K562 (cell line): ENCODE measurements around the gene RARA. TPM values are rescaled to one million over a fixed set of nuclear protein-coding genes. Genes with fewer than 3 reads are reported as not detected.

Experiments
- ATAC-seq: fragments of 200-7000 bp; cut with Tn5 transposase; 3 replicates; pipeline ENCODE4 v1.9.1; 2020; ENCODE audit warnings: moderate library complexity
- BruUV-seq: library from RNA; stranded (reverse); fragments of 400-500 nt; replicated peaks from 2 replicates; lab custom pipeline; 2021; lab: Mats Ljungman, UMichigan
- CTCF ChIA-PET: fragments of 300-600 bp; formaldehyde crosslinking; extraction: SDS; loops from one replicate; lab custom pipeline; 2021; ENCODE audit warnings: low intra/inter-chr PET ratio; lab: Yijun Ruan, JAX
- POLR2A ChIA-PET: fragments of 300-600, 350-650 bp; sonication (Branson Sonifier 250); formaldehyde crosslinking; extraction: SDS; loops from one replicate; lab custom pipeline; 2021; ENCODE audit warnings: antibody characterized with exemption, inconsistent platforms; lab: Yijun Ruan, JAX
- DNase-seq, 4 experiments: peaks; one replicate each; pipeline versions ENCODE4 v3.0.0 to v3.0.0-alpha.2; 2011 to 2018; ENCODE audit warnings: low spot score in 3 of 4, mixed read lengths in 3 of 4; ENCODE audit errors: extremely low read depth in 1 of 4
- FAIRE-seq: peaks from 2 replicates; lab custom pipeline; 2011; peaks lifted over from hg19 to GRCh38; lab: Jason Lieb, UNC
- H2AFZ ChIP-seq: 2 replicates; pipeline ENCODE4 v1.6.0; 2011; ENCODE audit warnings: low read depth, low read length, control low read depth, inconsistent platforms
- H3K27ac ChIP-seq: fragments of 200-600 bp; 3 replicates; pipeline ENCODE4 v1.8.0; 2011; ENCODE audit warnings: low read depth, mild to moderate bottlenecking, control low read depth, inconsistent platforms, low read length, moderate library complexity, mixed read lengths; ENCODE audit errors: extremely low read depth
- H3K27me3 ChIP-seq, 2 experiments: fragments of 300-600 bp in 1 of 2; 2 replicates in 1 of 2; 3 replicates in 1 of 2; pipeline versions ENCODE4 v1.6.0 to v1.8.0; 2011; ENCODE audit warnings: inconsistent platforms in 2 of 2, low read length in 2 of 2, mild to moderate bottlenecking in 1 of 2, mixed read lengths in 1 of 2, moderate library complexity in 1 of 2; ENCODE audit not compliant: control insufficient read depth in 2 of 2, insufficient read depth in 2 of 2
- H3K36me3 ChIP-seq: fragments of 300-600 bp; 3 replicates; pipeline ENCODE4 v1.8.0; 2011; ENCODE audit warnings: mild to moderate bottlenecking, low read length, inconsistent platforms; ENCODE audit not compliant: control insufficient read depth, insufficient read depth
- H3K4me1 ChIP-seq, 2 experiments: fragments of 200-600 bp in 1 of 2; replicated peaks in 1 of 2; 2 replicates in 1 of 2; 3 replicates in 1 of 2; pipeline versions ENCODE4 v1.5.1 to v1.8.0; 2011; ENCODE audit warnings: inconsistent platforms in 2 of 2, low read length in 2 of 2, mild to moderate bottlenecking in 1 of 2, mixed read lengths in 1 of 2, moderate library complexity in 1 of 2; ENCODE audit not compliant: control insufficient read depth in 2 of 2, insufficient read depth in 2 of 2
- H3K4me2 ChIP-seq: 2 replicates; pipeline ENCODE4 v1.6.1; 2011; ENCODE audit warnings: low read length, control low read depth, inconsistent platforms, mixed read lengths; ENCODE audit not compliant: insufficient read depth
- H3K4me3 ChIP-seq: fragments of 200-600 bp; sonication (generic), shearing (Covaris generic); 2 replicates; pipeline ENCODE4 v1.5.1; 2016; ENCODE audit warnings: control low read depth, inconsistent platforms
- H3K79me2 ChIP-seq: fragments of 200-600 bp; 3 replicates; pipeline ENCODE4 v1.8.0; 2011; ENCODE audit warnings: low read length, inconsistent platforms; ENCODE audit not compliant: control insufficient read depth, insufficient read depth
- H3K9ac ChIP-seq, 2 experiments: 2 replicates each; pipeline versions ENCODE4 v1.6.0 to v1.6.1; 2011; ENCODE audit warnings: low read depth in 2 of 2, low read length in 2 of 2, control low read depth in 1 of 2, inconsistent platforms in 1 of 2, mild to moderate bottlenecking in 1 of 2, mixed read lengths in 1 of 2; ENCODE audit not compliant: insufficient read depth in 1 of 2
- H3K9me1 ChIP-seq: one replicate; pipeline ENCODE4 v1.6.0; 2011; ENCODE audit warnings: inconsistent platforms, mild to moderate bottlenecking, low read length, moderate library complexity; ENCODE audit not compliant: control insufficient read depth, insufficient read depth
- H3K9me3 ChIP-seq: replicated peaks from 2 replicates; pipeline ENCODE4 v1.5.1; 2011; ENCODE audit warnings: low read depth, low read length, inconsistent platforms; ENCODE audit not compliant: control insufficient read depth, insufficient read depth
- H4K20me1 ChIP-seq: replicated peaks from 2 replicates; pipeline ENCODE4 v1.6.1; 2011; ENCODE audit warnings: low read length, inconsistent platforms, mixed read lengths; ENCODE audit not compliant: control insufficient read depth, insufficient read depth
- AFF1 ChIP-seq, 2 experiments: fragments of 450-650 bp; IDR thresholded peaks; 2 replicates each; pipeline ENCODE4 v1.6.1; 2018; ENCODE audit warnings: mild to moderate bottlenecking in 2 of 2, low read depth in 1 of 2; ENCODE audit not compliant: partially characterized antibody in 2 of 2
- CBFA2T3 ChIP-seq: fragments of 450-650 bp; IDR thresholded peaks from 2 replicates; pipeline ENCODE4 v1.6.1; 2017
- CBFB ChIP-seq: sonication (generic); formaldehyde crosslinking; IDR thresholded peaks from 2 replicates; pipeline ENCODE4 v1.4.0; 2020; ENCODE audit warnings: mild to moderate bottlenecking, missing genetic modification reagents
- FOXJ2 ChIP-seq: fragments of 200-800 bp; sonication (Bioruptor generic); IDR thresholded peaks from 2 replicates; pipeline ENCODE4 v1.6.1; 2016; ENCODE audit warnings: missing genetic modification characterization, missing compliant biosample characterization
- GMEB1 ChIP-seq: fragments of 250-450 bp; sonication (Bioruptor Pico); IDR thresholded peaks from 2 replicates; pipeline ENCODE4 v1.4.0; 2020; ENCODE audit warnings: mild to moderate bottlenecking
- KDM1A ChIP-seq, 2 experiments: fragments of 450-650 bp; IDR thresholded peaks; 2 replicates each; pipeline ENCODE4 v1.6.1; 2016; ENCODE audit warnings: mild to moderate bottlenecking in 2 of 2
- PHF8 ChIP-seq: fragments of 200-600 bp; sonication (generic); IDR thresholded peaks from 2 replicates; pipeline ENCODE4 v1.6.1; 2012; ENCODE audit warnings: mixed run types, mild to moderate bottlenecking, inconsistent platforms, low read length, moderate library complexity, borderline replicate concordance
- TEAD4 ChIP-seq, 2 experiments: sonication (generic) in 1 of 2; formaldehyde crosslinking in 1 of 2; IDR thresholded peaks; 2 replicates each; pipeline versions ENCODE4 v1.6.1 to v1.8.0; 2012 to 2022; ENCODE audit warnings: borderline replicate concordance in 1 of 2, inconsistent platforms in 1 of 2, low read length in 1 of 2, mild to moderate bottlenecking in 1 of 2, missing genetic modification reagents in 1 of 2
- TOE1 ChIP-seq, 2 experiments: fragments of 450-650 bp in 1 of 2; sonication (generic) in 1 of 2; formaldehyde crosslinking in 1 of 2; IDR thresholded peaks; 2 replicates each; pipeline versions ENCODE4 v1.7.1 to v1.8.0; 2016 to 2022; ENCODE audit warnings: borderline replicate concordance in 2 of 2, mild to moderate bottlenecking in 2 of 2, antibody characterized with exemption in 1 of 2, inconsistent platforms in 1 of 2, low read depth in 1 of 2, missing genetic modification reagents in 1 of 2, moderate library complexity in 1 of 2
- ZNF280A ChIP-seq: fragments of 450-650 bp; IDR thresholded peaks from 2 replicates; pipeline ENCODE4 v1.6.1; 2018; ENCODE audit warnings: mild to moderate bottlenecking, low read depth; ENCODE audit not compliant: partially characterized antibody
- ZNF431 ChIP-seq: sonication (generic); formaldehyde crosslinking; IDR thresholded peaks from 2 replicates; pipeline ENCODE4 v1.8.0; 2022; ENCODE audit warnings: mild to moderate bottlenecking, missing genetic modification reagents
- WGBS: fragments of 100-300 bp; shearing (Covaris generic); methylation state at CpG from one replicate; pipeline ENCODE4 v1.1.6; 2016; ENCODE audit warnings: low coverage, mixed read lengths; ENCODE audit not compliant: insufficient coverage; ENCODE audit errors: missing lambda C conversion rate; 5-methylcytosine and 5-hydroxymethylcytosine counted together
- in situ Hi-C: fragments of 300-500 bp; cut with MboI; formaldehyde crosslinking; loops from 4 replicates; pipeline ENCODE4 v1.15.0; 2018; ENCODE audit warnings: inconsistent platforms, mixed read lengths
- intact Hi-C: fragments of 100-400 bp; cut with micrococcal nuclease; formaldehyde crosslinking; loops from 2 replicates; pipeline ENCODE4 v1.14.2; 2022
- polyA plus RNA-seq, 8 experiments: library from polyadenylated mRNA; depleted of rRNA in 4 of 8; stranded (reverse) in 5 of 8; unstranded in 3 of 8; fragments of >200 nt; fragmentation: Nextera tagmentation in 2 of 8; fragmentation: Illumina TruSeq in 1 of 8; extraction: Ambion mirVana in 2 of 8; extraction: Trizol in 1 of 8; gene quantifications; 2 replicates each; pipeline versions ENCODE4 v1.2.1 to v1.2.3, GENCODE V29; 2011 to 2014; ENCODE audit warnings: inconsistent platforms in 1 of 8, missing spikeins in 1 of 8
- total RNA-seq, 7 experiments: library from RNA; depleted of rRNA in 6 of 7; stranded (reverse); fragments of >200 nt in 6 of 7; fragmentation: Illumina TruSeq in 2 of 7; extraction: Trizol in 2 of 7; gene quantifications; 2 replicates each; pipeline versions ENCODE4 v1.2.1 to v1.2.3, GENCODE V29; 2011 to 2021; ENCODE audit warnings: low replicate concordance in 1 of 7

RARA gene
- total and polyA plus RNA-seq, 9 of the 15 experiments (the other 6 are each of a cell fraction or from before 2014, with no cell fraction given), result 0.10 to 28.0 (median 7.9) TPM

GRCh38 chr17:40361925-40362695 is 53.1 kb downstream of the RARA start:
- no peaks in the 10 kb centered on the region for H3K36me3 ChIP-seq
- H2AFZ ChIP-seq, result peak overlapping the region; percentile 87
- intact Hi-C loops (loop anchor here (1.0 to 10.0 kb wide), 3 partner anchors 113 to 198 kb away; no protein-coding TSS in a partner anchor), in situ Hi-C loops (loop anchor here (5.0 kb wide), 1 partner anchor 175 kb away; no protein-coding TSS in a partner anchor)
- DNase-seq, result no peak
- H3K9me3 ChIP-seq, result no peaks in the 10 kb centered on the region
- H3K4me3 ChIP-seq, result peak overlapping the region; percentile 58
- H4K20me1 ChIP-seq, result no peaks in the 10 kb centered on the region
- no peaks in the 10 kb centered on the region for H3K9me1 ChIP-seq
- peak; percentile 3 for ATAC-seq
- H3K79me2 ChIP-seq, result peaks cover 7% of the 10 kb centered on the region; the same call in 2 of the 3 replicates
- H3K9ac ChIP-seq, result peak overlapping the region; percentile 63 to 96; a peak in 3 of 4 replicates
- H3K27ac ChIP-seq, result no peak overlapping the region; the same call in 2 of the 3 replicates
- CTCF ChIA-PET, result interaction anchor here (1.0 to 1.7 kb wide), 5 partner anchors 54 to 253 kb away, joined by 3 to 8 read pairs (median 5); no protein-coding TSS in a partner anchor
- BruUV-seq, result no TSS peak
- no peaks in the 10 kb centered on the region for H3K27me3 ChIP-seq
- FAIRE-seq, result peak; percentile 80
- 59% methylated on average over 23 of the region's 24 CpGs for WGBS
- peak overlapping the region; percentile 80 for H3K4me2 ChIP-seq
- H3K4me1 ChIP-seq, result peaks cover 3 to 49% of the 10 kb centered on the region in 2 experiments; a peak in 3 of 5 replicates
- POLR2A ChIA-PET, result interaction anchor here (0.7 to 1.5 kb wide), 6 partner anchors 36 to 526 kb away, joined by 3 to 6 read pairs (median 4); partner anchors contain the start of genes SMARCE1 and TOP2A
- no peak for TF ChIP-seq PHF8
- no peak for TF ChIP-seq TOE1 (IDR thresholded peaks at IDR 0.05; ENCODE audit: borderline replicate concordance)
- no peak for TF ChIP-seq TOE1 (CRISPR knock-in tag; IDR thresholded peaks at IDR 0.05; ENCODE audit: borderline replicate concordance, low read depth)
- no peak for TF ChIP-seq GMEB1
- peak in 1 of 2 experiments; percentile 94; a peak in 2 of 4 replicates for TF ChIP-seq KDM1A (IDR thresholded peaks at IDR 0.05)
- TF ChIP-seq CBFA2T3, result no peak
- 0 out of 2 replicates have a peak, but pooled peaks have one; percentile 16 for TF ChIP-seq CBFB
- TF ChIP-seq FOXJ2 (tag), result no peak
- TF ChIP-seq ZNF280A, result no peak
- TF ChIP-seq AFF1 (IDR thresholded peaks at IDR 0.05; ENCODE audit: low read depth in 1 of 2, partially characterized antibody in 2 of 2), result peak in 1 of 2 experiments; percentile 56
- peak; percentile 8; the same call in 1 of the 2 replicates for TF ChIP-seq TEAD4 (IDR thresholded peaks at IDR 0.05; ENCODE audit: low read length)
- no peak for TF ChIP-seq TEAD4 (CRISPR knock-in tag; IDR thresholded peaks at IDR 0.05; ENCODE audit: borderline replicate concordance)
- peak; percentile 17; the same call in 1 of the 2 replicates for TF ChIP-seq ZNF431 (CRISPR knock-in tag)
